ENCODE data around the gene ABHD17C. TPM values are rescaled to one million over a fixed set of nuclear protein-coding genes. Genes with fewer than 3 reads are reported as not detected.

The ABHD17C gene
- total RNA-seq, 1 donor from 2014 or later, result 3.7 TPM

GRCh38 chr15:80727196-80727595, 32.1 kb downstream of the ABHD17C start:
- Histone ChIP-seq H3K36me3 (ENCODE audit: control insufficient read depth in 3 of 3, insufficient read depth in 3 of 3, low read length in 3 of 3) (no peaks in the 10 kb centered on the region), H3K4me3 (ENCODE audit: low read length in 3 of 3) (no peak overlapping the region), H3K9ac (ENCODE audit: low read depth in 1 of 3, low read length in 3 of 3) (no peak overlapping the region), H3K27ac (ENCODE audit: low read depth, low read length) (no peak overlapping the region), H3K4me1 (ENCODE audit: control insufficient read depth in 3 of 3, insufficient read depth in 3 of 3, low read length in 3 of 3) (peaks cover 2 to 11% (median 4%) of the 10 kb centered on the region in 3 donors), H3K27me3 (ENCODE audit: control insufficient read depth in 3 of 3, insufficient read depth in 3 of 3, low read length in 3 of 3) (no peaks in the 10 kb centered on the region), H3K9me3 (ENCODE audit: control insufficient read depth in 3 of 3, low read length in 3 of 3) (no peaks in the 10 kb centered on the region)

GRCh38 chr15:80727596-80727995, 32.5 kb downstream of the ABHD17C start:
- no peaks in the 10 kb centered on the region for H3K36me3 ChIP-seq (ENCODE audit: control insufficient read depth in 3 of 3, insufficient read depth in 3 of 3, low read length in 3 of 3)
- H3K27me3 ChIP-seq (ENCODE audit: control insufficient read depth in 3 of 3, insufficient read depth in 3 of 3, low read length in 3 of 3), result no peaks in the 10 kb centered on the region
- H3K9me3 ChIP-seq (ENCODE audit: control insufficient read depth in 3 of 3, low read length in 3 of 3), result no peaks in the 10 kb centered on the region
- H3K27ac ChIP-seq (ENCODE audit: low read depth, low read length), result no peak overlapping the region
- no peak overlapping the region for H3K4me3 ChIP-seq (ENCODE audit: low read length in 3 of 3)
- H3K4me1 ChIP-seq (ENCODE audit: control insufficient read depth in 3 of 3, insufficient read depth in 3 of 3, low read length in 3 of 3), result peaks cover 2 to 11% (median 4%) of the 10 kb centered on the region in 3 donors
- H3K9ac ChIP-seq (ENCODE audit: low read depth in 1 of 3, low read length in 3 of 3), result no peak overlapping the region

GRCh38 chr15:80730387-80730786, 35.3 kb downstream of the ABHD17C start:
- no peaks in the 10 kb centered on the region for H3K9me3 ChIP-seq (ENCODE audit: control insufficient read depth in 3 of 3, low read length in 3 of 3)
- no peak overlapping the region for H3K9ac ChIP-seq (ENCODE audit: low read depth in 1 of 3, low read length in 3 of 3)
- H3K4me3 ChIP-seq (ENCODE audit: low read length in 3 of 3), result no peak overlapping the region
- no peak overlapping the region for H3K27ac ChIP-seq (ENCODE audit: low read depth, low read length)
- no peaks in the 10 kb centered on the region for H3K27me3 ChIP-seq (ENCODE audit: control insufficient read depth in 3 of 3, insufficient read depth in 3 of 3, low read length in 3 of 3)
- H3K4me1 ChIP-seq (ENCODE audit: control insufficient read depth in 3 of 3, insufficient read depth in 3 of 3, low read length in 3 of 3), result peaks cover 2 to 11% (median 4%) of the 10 kb centered on the region in 3 donors
- no peaks in the 10 kb centered on the region for H3K36me3 ChIP-seq (ENCODE audit: control insufficient read depth in 3 of 3, insufficient read depth in 3 of 3, low read length in 3 of 3)

GRCh38 chr15:80730926-80731325, 35.8 kb downstream of the ABHD17C start:
- H3K4me1 ChIP-seq (ENCODE audit: control insufficient read depth in 3 of 3, insufficient read depth in 3 of 3, low read length in 3 of 3), result peaks cover 2 to 11% (median 4%) of the 10 kb centered on the region in 3 donors
- H3K27ac ChIP-seq (ENCODE audit: low read depth, low read length), result no peak overlapping the region
- H3K27me3 ChIP-seq (ENCODE audit: control insufficient read depth in 3 of 3, insufficient read depth in 3 of 3, low read length in 3 of 3), result no peaks in the 10 kb centered on the region
- no peaks in the 10 kb centered on the region for H3K36me3 ChIP-seq (ENCODE audit: control insufficient read depth in 3 of 3, insufficient read depth in 3 of 3, low read length in 3 of 3)
- H3K9ac ChIP-seq (ENCODE audit: low read depth in 1 of 3, low read length in 3 of 3), result no peak overlapping the region
- no peak overlapping the region for H3K4me3 ChIP-seq (ENCODE audit: low read length in 3 of 3)
- H3K9me3 ChIP-seq (ENCODE audit: control insufficient read depth in 3 of 3, low read length in 3 of 3), result no peaks in the 10 kb centered on the region

GRCh38 chr15:80732167-80732566, 37.1 kb downstream of the ABHD17C start:
- Histone ChIP-seq H3K27ac (ENCODE audit: low read depth, low read length) (no peak overlapping the region), H3K4me1 (ENCODE audit: control insufficient read depth in 3 of 3, insufficient read depth in 3 of 3, low read length in 3 of 3) (peaks cover 2 to 10% (median 4%) of the 10 kb centered on the region in 3 donors), H3K27me3 (ENCODE audit: control insufficient read depth in 3 of 3, insufficient read depth in 3 of 3, low read length in 3 of 3) (no peaks in the 10 kb centered on the region), H3K36me3 (ENCODE audit: control insufficient read depth in 3 of 3, insufficient read depth in 3 of 3, low read length in 3 of 3) (no peaks in the 10 kb centered on the region), H3K4me3 (ENCODE audit: low read length in 3 of 3) (no peak overlapping the region), H3K9ac (ENCODE audit: low read depth in 1 of 3, low read length in 3 of 3) (no peak overlapping the region), H3K9me3 (ENCODE audit: control insufficient read depth in 3 of 3, low read length in 3 of 3) (no peaks in the 10 kb centered on the region)

- peaks cover 0 to 4% (median under 1%) of the 10 kb centered on the region in 3 donors for H3K4me1 ChIP-seq (ENCODE audit: control insufficient read depth in 3 of 3, insufficient read depth in 3 of 3, low read length in 3 of 3)
- no peak overlapping the region for H3K4me3 ChIP-seq (ENCODE audit: low read length in 3 of 3)
- no peaks in the 10 kb centered on the region for H3K36me3 ChIP-seq (ENCODE audit: control insufficient read depth in 3 of 3, insufficient read depth in 3 of 3, low read length in 3 of 3)
- H3K9ac ChIP-seq (ENCODE audit: low read depth in 1 of 3, low read length in 3 of 3), result no peak overlapping the region
- H3K27ac ChIP-seq (ENCODE audit: low read depth, low read length), result no peak overlapping the region
- no peaks in the 10 kb centered on the region for H3K27me3 ChIP-seq (ENCODE audit: control insufficient read depth in 3 of 3, insufficient read depth in 3 of 3, low read length in 3 of 3)
- no peaks in the 10 kb centered on the region for H3K9me3 ChIP-seq (ENCODE audit: control insufficient read depth in 3 of 3, low read length in 3 of 3)
Observed at GRCh38 chr15:80732818-80733217, 37.7 kb downstream of the ABHD17C start.

- no peaks in the 10 kb centered on the region for H3K27me3 ChIP-seq (ENCODE audit: control insufficient read depth in 3 of 3, insufficient read depth in 3 of 3, low read length in 3 of 3)
- H3K4me1 ChIP-seq (ENCODE audit: control insufficient read depth in 3 of 3, insufficient read depth in 3 of 3, low read length in 3 of 3), result no peaks in the 10 kb centered on the region
- no peak overlapping the region for H3K9ac ChIP-seq (ENCODE audit: low read depth in 1 of 3, low read length in 3 of 3)
- H3K27ac ChIP-seq (ENCODE audit: low read depth, low read length), result no peak overlapping the region
- no peaks in the 10 kb centered on the region for H3K9me3 ChIP-seq (ENCODE audit: control insufficient read depth in 3 of 3, low read length in 3 of 3)
- H3K4me3 ChIP-seq (ENCODE audit: low read length in 3 of 3), result no peak overlapping the region
- H3K36me3 ChIP-seq (ENCODE audit: control insufficient read depth in 3 of 3, insufficient read depth in 3 of 3, low read length in 3 of 3), result no peaks in the 10 kb centered on the region
Observed at GRCh38 chr15:80733460-80733859, 38.4 kb downstream of the ABHD17C start.

GRCh38 chr15:80735344-80735743, 40.2 kb downstream of the ABHD17C start:
- H3K9me3 ChIP-seq (ENCODE audit: control insufficient read depth in 3 of 3, low read length in 3 of 3), result no peaks in the 10 kb centered on the region
- H3K4me3 ChIP-seq (ENCODE audit: low read length in 3 of 3), result no peak overlapping the region
- no peak overlapping the region for H3K9ac ChIP-seq (ENCODE audit: low read depth in 1 of 3, low read length in 3 of 3)
- no peaks in the 10 kb centered on the region for H3K4me1 ChIP-seq (ENCODE audit: control insufficient read depth in 3 of 3, insufficient read depth in 3 of 3, low read length in 3 of 3)
- H3K27ac ChIP-seq (ENCODE audit: low read depth, low read length), result no peak overlapping the region
- no peaks in the 10 kb centered on the region for H3K27me3 ChIP-seq (ENCODE audit: control insufficient read depth in 3 of 3, insufficient read depth in 3 of 3, low read length in 3 of 3)
- H3K36me3 ChIP-seq (ENCODE audit: control insufficient read depth in 3 of 3, insufficient read depth in 3 of 3, low read length in 3 of 3), result no peaks in the 10 kb centered on the region

GRCh38 chr15:80736560-80736959, 41.5 kb downstream of the ABHD17C start:
- Histone ChIP-seq H3K27me3 (ENCODE audit: control insufficient read depth in 3 of 3, insufficient read depth in 3 of 3, low read length in 3 of 3) (no peaks in the 10 kb centered on the region), H3K9ac (ENCODE audit: low read depth in 1 of 3, low read length in 3 of 3) (no peak overlapping the region), H3K9me3 (ENCODE audit: control insufficient read depth in 3 of 3, low read length in 3 of 3) (no peaks in the 10 kb centered on the region), H3K36me3 (ENCODE audit: control insufficient read depth in 3 of 3, insufficient read depth in 3 of 3, low read length in 3 of 3) (no peaks in the 10 kb centered on the region), H3K4me3 (ENCODE audit: low read length in 3 of 3) (no peak overlapping the region), H3K4me1 (ENCODE audit: control insufficient read depth in 3 of 3, insufficient read depth in 3 of 3, low read length in 3 of 3) (no peaks in the 10 kb centered on the region), H3K27ac (ENCODE audit: low read depth, low read length) (no peak overlapping the region)

GRCh38 chr15:80739919-80740318, 44.8 kb downstream of the ABHD17C start:
- Histone ChIP-seq H3K9me3 (ENCODE audit: control insufficient read depth in 3 of 3, low read length in 3 of 3) (no peaks in the 10 kb centered on the region), H3K9ac (ENCODE audit: low read depth in 1 of 3, low read length in 3 of 3) (no peak overlapping the region), H3K4me3 (ENCODE audit: low read length in 3 of 3) (no peak overlapping the region), H3K27me3 (ENCODE audit: control insufficient read depth in 3 of 3, insufficient read depth in 3 of 3, low read length in 3 of 3) (no peaks in the 10 kb centered on the region), H3K36me3 (ENCODE audit: control insufficient read depth in 3 of 3, insufficient read depth in 3 of 3, low read length in 3 of 3) (no peaks in the 10 kb centered on the region), H3K4me1 (ENCODE audit: control insufficient read depth in 3 of 3, insufficient read depth in 3 of 3, low read length in 3 of 3) (no peaks in the 10 kb centered on the region), H3K27ac (ENCODE audit: low read depth, low read length) (no peak overlapping the region)

- no peaks in the 10 kb centered on the region for H3K9me3 ChIP-seq (ENCODE audit: control insufficient read depth in 3 of 3, low read length in 3 of 3)
- no peaks in the 10 kb centered on the region for H3K36me3 ChIP-seq (ENCODE audit: control insufficient read depth in 3 of 3, insufficient read depth in 3 of 3, low read length in 3 of 3)
- no peak overlapping the region for H3K9ac ChIP-seq (ENCODE audit: low read depth in 1 of 3, low read length in 3 of 3)
- H3K4me3 ChIP-seq (ENCODE audit: low read length in 3 of 3), result no peak overlapping the region
- H3K27ac ChIP-seq (ENCODE audit: low read depth, low read length), result no peak overlapping the region
- no peaks in the 10 kb centered on the region for H3K4me1 ChIP-seq (ENCODE audit: control insufficient read depth in 3 of 3, insufficient read depth in 3 of 3, low read length in 3 of 3)
- no peaks in the 10 kb centered on the region for H3K27me3 ChIP-seq (ENCODE audit: control insufficient read depth in 3 of 3, insufficient read depth in 3 of 3, low read length in 3 of 3)
Observed at GRCh38 chr15:80742081-80742480, 47.0 kb downstream of the ABHD17C start.

Measured in skeletal muscle tissue (tissue), 4 donors.